ENCODE measurements around the gene LUC7L. TPM values are rescaled to one million over a fixed set of nuclear protein-coding genes. Genes with fewer than 3 reads are reported as not detected.

The LUC7L gene
- polyA plus RNA-seq, 1 donor (not counting 4 experiments of a cell fraction or from before 2014, with no cell fraction given), result 31.0 TPM

- Histone ChIP-seq H3K4me1 (ENCODE audit: control insufficient read depth, extremely low read depth, insufficient read depth, low read length) (peaks cover 8% of the 10 kb centered on the region), H3K27me3 (ENCODE audit: control insufficient read depth, extremely low read depth, insufficient read depth, low read length) (peaks cover 54% of the 10 kb centered on the region), H3K4me2 (ENCODE audit: control insufficient read depth, extremely low read depth, insufficient read depth, low read depth, low read length) (no peak overlapping the region), H3K79me2 (ENCODE audit: control insufficient read depth, insufficient read depth, low read length) (no peaks in the 10 kb centered on the region), H2AFZ (ENCODE audit: control insufficient read depth, low read length) (no peak overlapping the region), H3K9me3 (ENCODE audit: control insufficient read depth, low read depth, low read length) (no peaks in the 10 kb centered on the region), H3K36me3 (ENCODE audit: control insufficient read depth in 2 of 2, extremely low read depth in 1 of 2, insufficient read depth in 2 of 2, low read length in 2 of 2) (peaks cover 0 to 2% of the 10 kb centered on the region in 2 experiments), H3K27ac (ENCODE audit: control insufficient read depth, insufficient read depth, low read length) (no peak overlapping the region), H4K20me1 (ENCODE audit: control insufficient read depth, extremely low read depth, insufficient read depth, low read length) (no peaks in the 10 kb centered on the region), H3K9me1 (ENCODE audit: control insufficient read depth, extremely low read depth, insufficient read depth, low read length) (no peaks in the 10 kb centered on the region), H3K9ac (ENCODE audit: control insufficient read depth, extremely low read depth, insufficient read depth, low read length) (no peak overlapping the region), H3K4me3 (ENCODE audit: control insufficient read depth in 2 of 3, extremely low read depth in 1 of 3, insufficient read depth in 2 of 3, low read depth in 1 of 3, low read length in 3 of 3) (no peak overlapping the region)
- FAIRE-seq (no peak), DNase-seq (ENCODE audit: low read depth, low spot score) (no peak)
- TF ChIP-seq EZH2 (IDR thresholded peaks at IDR 0.05; ENCODE audit: low read length), result peak; percentile 71
- no peak for TF ChIP-seq CTCF (optimal IDR thresholded peaks at IDR 0.05 in 1 of 3, IDR thresholded peaks at IDR 0.05 in 1 of 3, conservative IDR thresholded peaks at IDR 0.05 in 1 of 3; ENCODE audit: extremely low read depth in 1 of 3, insufficient read depth in 2 of 3, low read length in 3 of 3)
- dilution Hi-C loops (cut with MboI; ENCODE audit: extremely low pct_ligation_motif_present, low sequenced_read_pairs), result no loop called here
Measured at GRCh38 chr16:179211-180092, 49.8 kb downstream of the LUC7L start.

- H3K27ac ChIP-seq (ENCODE audit: control insufficient read depth, insufficient read depth, low read length), result no peak overlapping the region
- H3K9me3 ChIP-seq (ENCODE audit: control insufficient read depth, low read depth, low read length), result no peaks in the 10 kb centered on the region
- peaks cover 55% of the 10 kb centered on the region for H3K27me3 ChIP-seq (ENCODE audit: control insufficient read depth, extremely low read depth, insufficient read depth, low read length)
- no peaks in the 10 kb centered on the region for H3K36me3 ChIP-seq (ENCODE audit: control insufficient read depth in 2 of 2, extremely low read depth in 1 of 2, insufficient read depth in 2 of 2, low read length in 2 of 2)
- no peak overlapping the region for H3K4me3 ChIP-seq (ENCODE audit: control insufficient read depth in 2 of 3, extremely low read depth in 1 of 3, insufficient read depth in 2 of 3, low read depth in 1 of 3, low read length in 3 of 3)
- no peak overlapping the region for H2AFZ ChIP-seq (ENCODE audit: control insufficient read depth, low read length)
- H3K9me1 ChIP-seq (ENCODE audit: control insufficient read depth, extremely low read depth, insufficient read depth, low read length), result no peaks in the 10 kb centered on the region
- H4K20me1 ChIP-seq (ENCODE audit: control insufficient read depth, extremely low read depth, insufficient read depth, low read length), result no peaks in the 10 kb centered on the region
- FAIRE-seq (no peak), DNase-seq (ENCODE audit: low read depth, low spot score) (no peak)
- H3K4me1 ChIP-seq (ENCODE audit: control insufficient read depth, extremely low read depth, insufficient read depth, low read length), result peaks cover 8% of the 10 kb centered on the region
- no peaks in the 10 kb centered on the region for H3K79me2 ChIP-seq (ENCODE audit: control insufficient read depth, insufficient read depth, low read length)
- H3K9ac ChIP-seq (ENCODE audit: control insufficient read depth, extremely low read depth, insufficient read depth, low read length), result no peak overlapping the region
- dilution Hi-C loops (cut with MboI; ENCODE audit: extremely low pct_ligation_motif_present, low sequenced_read_pairs), result no loop called here
- TF ChIP-seq EZH2 (IDR thresholded peaks at IDR 0.05; ENCODE audit: low read length), result no peak
- H3K4me2 ChIP-seq (ENCODE audit: control insufficient read depth, extremely low read depth, insufficient read depth, low read depth, low read length), result no peak overlapping the region
Measured at GRCh38 chr16:178668-179015, 50.6 kb downstream of the LUC7L start.

Data from keratinocyte (primary cell).